Endodermal cell (in vitro differentiated cells): ENCODE data around the gene NECTIN4. TPM values are rescaled to one million over a fixed set of nuclear protein-coding genes. Genes with fewer than 3 reads are reported as not detected.
A peak's percentile ranks its signal among the peaks of the same experiment; 100 is the strongest.

Source experiments
- DNase-seq: peaks from one replicate; pipeline ENCODE4 v3.0.0-alpha.2; 2017
- H3K27ac ChIP-seq: 2 replicates; pipeline ENCODE4 v1.5.1; 2013; ENCODE audit warnings: mild to moderate bottlenecking, low read depth, low read length, moderate library complexity
- H3K27me3 ChIP-seq: 2 replicates; pipeline ENCODE4 v1.6.1; 2013; ENCODE audit warnings: mild to moderate bottlenecking, low read length, moderate library complexity; ENCODE audit not compliant: insufficient read depth, control insufficient read depth, poor library complexity, severe bottlenecking
- H3K36me3 ChIP-seq: 2 replicates; pipeline ENCODE4 v1.7.0; 2013; ENCODE audit warnings: mild to moderate bottlenecking, low read length, moderate library complexity; ENCODE audit not compliant: control insufficient read depth, insufficient read depth
- H3K4me1 ChIP-seq: one replicate; pipeline ENCODE4 v1.7.0; 2013; ENCODE audit warnings: low read length; ENCODE audit not compliant: control insufficient read depth, insufficient read depth
- H3K4me3 ChIP-seq: 2 replicates; pipeline ENCODE4 v1.5.1; 2013; ENCODE audit warnings: mild to moderate bottlenecking, low read length, moderate library complexity
- H3K9ac ChIP-seq: 2 replicates; pipeline ENCODE4 v1.6.1; 2013; ENCODE audit warnings: mild to moderate bottlenecking, low read length, moderate library complexity; ENCODE audit not compliant: poor library complexity, severe bottlenecking; ENCODE audit errors: extremely low read depth
- H3K9me3 ChIP-seq: 2 replicates; pipeline ENCODE4 v1.6.1; 2013; ENCODE audit warnings: mild to moderate bottlenecking, low read length, moderate library complexity; ENCODE audit not compliant: control insufficient read depth
- H3K27ac Mint-ChIP-seq: 2 replicates; pipeline ENCODE4 v1.8.0; 2020; ENCODE audit warnings: mixed read lengths
- H3K27me3 Mint-ChIP-seq: 2 replicates; pipeline ENCODE4 v1.8.0; 2021; ENCODE audit warnings: mild to moderate bottlenecking, mixed read lengths; ENCODE audit not compliant: insufficient read depth
- H3K36me3 Mint-ChIP-seq: 2 replicates; pipeline ENCODE4 v1.8.0; 2020; ENCODE audit warnings: low read depth, mixed read lengths
- H3K4me1 Mint-ChIP-seq: 2 replicates; pipeline ENCODE4 v1.8.0; 2020; ENCODE audit warnings: mixed read lengths
- H3K4me3 Mint-ChIP-seq: 2 replicates; pipeline ENCODE4 v1.8.0; 2020; ENCODE audit warnings: mild to moderate bottlenecking, moderate library complexity, mixed read lengths
- H3K9me3 Mint-ChIP-seq: 2 replicates; pipeline ENCODE4 v1.8.0; 2020; ENCODE audit warnings: mild to moderate bottlenecking, mixed read lengths
- WGBS, 2 experiments: methylation state at CpG; one replicate each; pipeline versions ENCODE4 v1.1.5 to v1.1.7; 2013; ENCODE audit warnings: missing lambda C conversion rate in 2 of 2, mixed read lengths in 1 of 2; ENCODE audit not compliant: insufficient coverage in 1 of 2, insufficient read length in 1 of 2; 5-methylcytosine and 5-hydroxymethylcytosine counted together
- total RNA-seq, 2 donors: library from RNA; stranded (reverse); fragmentation: NEBNext Ultra II Directional in 1 of 2; extraction: Animal tissue kit (Norgen Biotek cat#: 25700) in 1 of 2; gene quantifications; 2 replicates in 1 of 2; 3 replicates in 1 of 2; pipeline ENCODE4 v1.2.1, GENCODE V29; 2021
- TF ChIP-seq, protein P1 (sequence below): fragments of 200-600 bp; sonication (generic); conservative IDR thresholded peaks from 2 replicates; pipeline ENCODE4 v1.5.0; 2021; ENCODE audit warnings: antibody characterized with exemption, mild to moderate bottlenecking

The NECTIN4 gene
- total RNA-seq, 2 donors from 2014 or later: not detected

DNA sequence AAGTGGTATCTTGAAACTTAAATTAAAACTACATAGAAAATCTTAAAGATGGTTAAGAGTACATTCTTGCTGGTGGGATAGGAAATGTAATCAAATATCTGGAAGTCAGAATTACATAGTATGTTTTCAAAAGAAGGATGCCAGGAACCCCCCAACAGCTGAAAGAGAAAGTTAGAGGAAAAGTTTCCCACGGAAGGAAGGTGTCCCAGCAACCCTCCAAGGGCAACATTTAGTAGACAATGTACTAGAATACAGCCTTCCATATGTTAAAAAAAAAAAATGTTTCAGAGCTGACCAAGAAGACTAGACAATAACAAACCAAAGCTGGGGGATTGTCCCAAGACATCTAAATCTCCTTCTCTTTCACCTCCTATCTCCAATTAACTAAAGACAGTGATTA, 40.9 kb upstream of the NECTIN4 start:
- peaks cover 20% of the 10 kb centered on the region for H3K4me1 Mint-ChIP-seq
- no peak overlapping the region for H3K9ac ChIP-seq
- no peak for DNase-seq
- H3K36me3 ChIP-seq: peaks cover 48% of the 10 kb centered on the region
- no peak overlapping the region for H3K27ac Mint-ChIP-seq
- peaks cover 41% of the 10 kb centered on the region for H3K36me3 Mint-ChIP-seq
- WGBS, 2 experiments: 93% methylated on average over 1 of the region's 1 CpG; no CpG with 5 or more reads in 1 of the 2 experiments
- no peaks in the 10 kb centered on the region for H3K27me3 Mint-ChIP-seq
- H3K27ac ChIP-seq: no peak overlapping the region
- H3K9me3 ChIP-seq: no peaks in the 10 kb centered on the region
- TF ChIP-seq, protein P1, sequence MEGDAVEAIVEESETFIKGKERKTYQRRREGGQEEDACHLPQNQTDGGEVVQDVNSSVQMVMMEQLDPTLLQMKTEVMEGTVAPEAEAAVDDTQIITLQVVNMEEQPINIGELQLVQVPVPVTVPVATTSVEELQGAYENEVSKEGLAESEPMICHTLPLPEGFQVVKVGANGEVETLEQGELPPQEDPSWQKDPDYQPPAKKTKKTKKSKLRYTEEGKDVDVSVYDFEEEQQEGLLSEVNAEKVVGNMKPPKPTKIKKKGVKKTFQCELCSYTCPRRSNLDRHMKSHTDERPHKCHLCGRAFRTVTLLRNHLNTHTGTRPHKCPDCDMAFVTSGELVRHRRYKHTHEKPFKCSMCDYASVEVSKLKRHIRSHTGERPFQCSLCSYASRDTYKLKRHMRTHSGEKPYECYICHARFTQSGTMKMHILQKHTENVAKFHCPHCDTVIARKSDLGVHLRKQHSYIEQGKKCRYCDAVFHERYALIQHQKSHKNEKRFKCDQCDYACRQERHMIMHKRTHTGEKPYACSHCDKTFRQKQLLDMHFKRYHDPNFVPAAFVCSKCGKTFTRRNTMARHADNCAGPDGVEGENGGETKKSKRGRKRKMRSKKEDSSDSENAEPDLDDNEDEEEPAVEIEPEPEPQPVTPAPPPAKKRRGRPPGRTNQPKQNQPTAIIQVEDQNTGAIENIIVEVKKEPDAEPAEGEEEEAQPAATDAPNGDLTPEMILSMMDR: no peak
- H3K4me3 Mint-ChIP-seq: no peak overlapping the region
- no peaks in the 10 kb centered on the region for H3K27me3 ChIP-seq
- no peaks in the 10 kb centered on the region for H3K9me3 Mint-ChIP-seq
- peak overlapping the region; percentile 95 for H3K4me3 ChIP-seq
- no peaks in the 10 kb centered on the region for H3K4me1 ChIP-seq

DNA sequence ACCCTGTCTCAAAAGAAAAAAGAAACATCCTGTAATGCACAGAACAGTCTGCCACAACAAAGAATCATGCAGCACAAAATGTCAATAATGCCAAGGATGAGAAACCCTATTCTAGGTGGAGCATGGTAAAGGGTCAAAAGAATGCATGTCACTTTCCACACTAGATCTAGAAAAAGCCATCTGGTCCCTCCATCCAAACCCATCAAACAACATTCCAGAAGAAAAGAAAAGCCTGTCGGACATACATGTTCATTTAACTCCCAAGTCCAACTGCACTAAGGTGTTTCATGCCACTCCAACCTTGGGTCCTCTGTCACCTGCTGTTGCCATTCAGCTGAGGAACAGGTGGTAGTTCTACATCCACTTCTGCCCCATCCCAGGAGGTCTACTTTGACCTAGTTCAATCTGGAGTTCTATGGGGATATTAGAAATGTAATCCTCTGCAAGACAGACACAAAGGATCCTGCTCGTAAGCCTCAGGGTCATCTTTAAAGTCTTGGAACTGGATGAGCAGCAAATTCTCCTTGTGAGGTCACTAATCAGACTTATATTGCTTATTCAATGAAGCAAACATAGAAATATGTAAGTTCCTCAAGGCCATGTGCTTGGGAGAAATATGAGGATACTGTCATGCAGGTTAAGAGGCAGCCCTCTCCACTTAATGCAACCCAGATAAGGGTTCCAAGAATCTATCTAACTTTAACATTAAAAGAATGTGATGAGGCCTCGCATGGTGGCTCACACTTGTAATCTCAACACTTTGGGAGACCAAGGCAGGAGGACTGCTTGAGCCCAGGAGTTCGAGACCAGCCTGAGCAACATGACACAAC, 39.4 kb upstream of the NECTIN4 start:
- H3K27me3 Mint-ChIP-seq: no peaks in the 10 kb centered on the region
- H3K9me3 Mint-ChIP-seq: no peaks in the 10 kb centered on the region
- no peak overlapping the region for H3K4me3 Mint-ChIP-seq
- TF ChIP-seq, protein P1: no peak
- H3K4me3 ChIP-seq: no peak overlapping the region
- no peak overlapping the region for H3K27ac ChIP-seq
- H3K4me1 ChIP-seq: no peaks in the 10 kb centered on the region
- peaks cover 60% of the 10 kb centered on the region for H3K36me3 ChIP-seq
- H3K9ac ChIP-seq: no peak overlapping the region
- no peaks in the 10 kb centered on the region for H3K9me3 ChIP-seq
- no peak for DNase-seq
- no peak overlapping the region for H3K27ac Mint-ChIP-seq
- H3K36me3 Mint-ChIP-seq: peaks cover 49% of the 10 kb centered on the region
- H3K4me1 Mint-ChIP-seq: peaks cover 20% of the 10 kb centered on the region
- 98 to 100% methylated on average over 1 to 4 of the region's 4 CpGs for WGBS, 2 experiments
- no peaks in the 10 kb centered on the region for H3K27me3 ChIP-seq

DNA sequence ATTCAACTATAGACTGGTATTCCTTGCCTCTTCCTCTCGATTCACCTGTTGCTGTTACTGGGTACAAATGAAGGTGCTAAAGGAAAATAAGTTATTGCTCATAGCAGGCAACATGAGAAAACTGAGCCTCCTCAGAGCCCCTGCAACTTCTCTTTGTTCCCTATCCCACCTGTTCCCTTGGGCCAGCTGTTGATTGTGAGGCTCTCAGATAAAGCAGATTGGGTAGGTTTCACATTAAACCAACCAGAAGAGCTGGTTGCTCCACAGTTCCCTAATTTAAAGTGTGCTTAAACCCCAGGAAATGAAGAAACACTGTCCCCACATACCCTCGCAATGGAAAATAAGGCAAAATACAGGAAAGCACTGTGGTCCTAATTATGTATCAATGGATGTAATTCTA, 38.3 kb upstream of the NECTIN4 start:
- Histone ChIP-seq H3K36me3 (peaks cover 68% of the 10 kb centered on the region), H3K4me1 (no peaks in the 10 kb centered on the region), H3K9me3 (no peaks in the 10 kb centered on the region), H3K27me3 (no peaks in the 10 kb centered on the region), H3K4me3 (no peak overlapping the region), H3K27ac (no peak overlapping the region), H3K9ac (no peak overlapping the region)
- H3K27me3 Mint-ChIP-seq: no peaks in the 10 kb centered on the region
- TF ChIP-seq, protein P1: no peak
- H3K36me3 Mint-ChIP-seq: peaks cover 61% of the 10 kb centered on the region
- H3K9me3 Mint-ChIP-seq: no peaks in the 10 kb centered on the region
- H3K27ac Mint-ChIP-seq: no peak overlapping the region
- WGBS, 2 experiments: 93 to 100% methylated on average over 2 of the region's 2 CpGs
- no peak overlapping the region for H3K4me3 Mint-ChIP-seq
- DNase-seq: no peak
- H3K4me1 Mint-ChIP-seq: peaks cover 20% of the 10 kb centered on the region
